Spleen (tissue), 7 donors: Measurements from ENCODE around the gene SLC24A3.

Source experiments
- POLR2A ChIP-seq, 3 donors: fragments of 450-650 bp; IDR thresholded peaks; one replicate each; pipeline ENCODE4 v1.5.1; 2017; ENCODE audit warnings: antibody characterized with exemption in 3 of 3, mild to moderate bottlenecking in 1 of 3
- POLR2AphosphoS5 ChIP-seq, 3 donors: sonication (generic); formaldehyde crosslinking; IDR thresholded peaks; one replicate each; pipeline ENCODE4 v1.5.1; 2017; ENCODE audit warnings: antibody characterized with exemption in 3 of 3
- TF ChIP-seq, protein P1 (sequence below), 11 experiments: fragments of 200-600 bp in 7 of 11; fragments of 450-650 bp in 4 of 11; sonication (generic) in 4 of 11; IDR thresholded peaks in 8 of 11; conservative IDR thresholded peaks in 3 of 11; 1 replicate in 7 of 11; 2 replicates in 4 of 11; pipeline versions ENCODE4 v1.4.0 to v1.8.0; 2016 to 2021; ENCODE audit warnings: antibody characterized with exemption in 11 of 11, inconsistent platforms in 4 of 11, mild to moderate bottlenecking in 1 of 11
- donor health status: DM: no; HTN: no; CAD: no; lungs with moderate emphysema.
- donor health status: DM: no; HTN: no; CAD: no.
- donor health status: DM: no; HTN: no; CAD: no.

- TF ChIP-seq, protein P1, sequence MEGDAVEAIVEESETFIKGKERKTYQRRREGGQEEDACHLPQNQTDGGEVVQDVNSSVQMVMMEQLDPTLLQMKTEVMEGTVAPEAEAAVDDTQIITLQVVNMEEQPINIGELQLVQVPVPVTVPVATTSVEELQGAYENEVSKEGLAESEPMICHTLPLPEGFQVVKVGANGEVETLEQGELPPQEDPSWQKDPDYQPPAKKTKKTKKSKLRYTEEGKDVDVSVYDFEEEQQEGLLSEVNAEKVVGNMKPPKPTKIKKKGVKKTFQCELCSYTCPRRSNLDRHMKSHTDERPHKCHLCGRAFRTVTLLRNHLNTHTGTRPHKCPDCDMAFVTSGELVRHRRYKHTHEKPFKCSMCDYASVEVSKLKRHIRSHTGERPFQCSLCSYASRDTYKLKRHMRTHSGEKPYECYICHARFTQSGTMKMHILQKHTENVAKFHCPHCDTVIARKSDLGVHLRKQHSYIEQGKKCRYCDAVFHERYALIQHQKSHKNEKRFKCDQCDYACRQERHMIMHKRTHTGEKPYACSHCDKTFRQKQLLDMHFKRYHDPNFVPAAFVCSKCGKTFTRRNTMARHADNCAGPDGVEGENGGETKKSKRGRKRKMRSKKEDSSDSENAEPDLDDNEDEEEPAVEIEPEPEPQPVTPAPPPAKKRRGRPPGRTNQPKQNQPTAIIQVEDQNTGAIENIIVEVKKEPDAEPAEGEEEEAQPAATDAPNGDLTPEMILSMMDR (IDR thresholded peaks at IDR 0.05 in 8 of 11, conservative IDR thresholded peaks at IDR 0.05 in 3 of 11): no peak
- no peak for TF ChIP-seq POLR2A (IDR thresholded peaks at IDR 0.05)
- no peak for TF ChIP-seq POLR2AphosphoS5 (IDR thresholded peaks at IDR 0.05)
These were observed 434.5 kb downstream of the SLC24A3 start for GRCh38 chr20:19646963-19647362.
